AG09319 (cell line): ENCODE measurements around the gene CCHCR1.

Experiments
- DNase-seq: peaks from one replicate; pipeline ENCODE4 v3.0.0-alpha.2; 2010; ENCODE audit warnings: low read depth; ENCODE audit errors: extremely low read depth
- CTCF ChIP-seq: IDR thresholded peaks from 2 replicates; pipeline ENCODE4 v1.5.1; 2011; ENCODE audit warnings: low read depth, mild to moderate bottlenecking, inconsistent platforms, low read length, moderate library complexity

The CCHCR1 gene

GRCh38 chr6:31180500-31180899 lies 22.9 kb upstream of the CCHCR1 start:
- peak; percentile 24 for DNase-seq
- TF ChIP-seq CTCF: no peak

GRCh38 chr6:31179896-31180295 lies 22.3 kb upstream of the CCHCR1 start:
- no peak for TF ChIP-seq CTCF
- no peak for DNase-seq

GRCh38 chr6:31179042-31179386 lies 21.4 kb upstream of the CCHCR1 start:
- no peak for TF ChIP-seq CTCF
- no peak for DNase-seq

- TF ChIP-seq CTCF: no peak
- no peak for DNase-seq
Measured at GRCh38 chr6:31178143-31179041, 20.8 kb upstream of the CCHCR1 start.

GRCh38 chr6:31175971-31176370 lies 18.4 kb upstream of the CCHCR1 start:
- no peak for DNase-seq
- TF ChIP-seq CTCF: no peak

GRCh38 chr6:31174378-31174777 lies 16.8 kb upstream of the CCHCR1 start:
- TF ChIP-seq CTCF: no peak
- DNase-seq: no peak

- DNase-seq: no peak
- TF ChIP-seq CTCF: no peak
Measured at GRCh38 chr6:31173406-31173805, 15.8 kb upstream of the CCHCR1 start.
